Measurements from ENCODE around the gene WDR18.

Gene WDR18

GRCh38 chr19:1009041-1009980 lies 25.2 kb downstream of the WDR18 start:
- FAIRE-seq = no peak

GRCh38 chr19:1009981-1010538 lies 25.9 kb downstream of the WDR18 start:
- no peak for FAIRE-seq

GRCh38 chr19:1010586-1011510 lies 26.7 kb downstream of the WDR18 start:
- FAIRE-seq = no peak

- no peak for FAIRE-seq
Observed at GRCh38 chr19:1011831-1012333, 27.7 kb downstream of the WDR18 start.

- FAIRE-seq = no peak
Observed at GRCh38 chr19:1012334-1012733, 28.2 kb downstream of the WDR18 start.

- no peak for FAIRE-seq
Observed at GRCh38 chr19:1013218-1013617, 29.1 kb downstream of the WDR18 start.

- no peak for FAIRE-seq
Observed at GRCh38 chr19:1014161-1015060, 30.3 kb downstream of the WDR18 start.

GRCh38 chr19:1015061-1015781 lies 31.1 kb downstream of the WDR18 start:
- no peak for FAIRE-seq

GRCh38 chr19:1015782-1016646 lies 31.9 kb downstream of the WDR18 start:
- FAIRE-seq = no peak

GRCh38 chr19:1016647-1017114 lies 32.5 kb downstream of the WDR18 start:
- FAIRE-seq = no peak

GRCh38 chr19:1017115-1017905 lies 33.2 kb downstream of the WDR18 start:
- no peak for FAIRE-seq

GRCh38 chr19:1017906-1018305 lies 33.8 kb downstream of the WDR18 start:
- FAIRE-seq = no peak

GRCh38 chr19:1018393-1018792 lies 34.2 kb downstream of the WDR18 start:
- FAIRE-seq = no peak

GRCh38 chr19:1018932-1019615 lies 34.9 kb downstream of the WDR18 start:
- no peak for FAIRE-seq

- FAIRE-seq = no peak
Observed at GRCh38 chr19:1019616-1019961, 35.4 kb downstream of the WDR18 start.

GRCh38 chr19:1019980-1020867 lies 36.1 kb downstream of the WDR18 start:
- no peak for FAIRE-seq

- FAIRE-seq = no peak
Observed at GRCh38 chr19:1020868-1021425, 36.8 kb downstream of the WDR18 start, which contains the start of gene TMEM259. TMEM259 (minus strand) TSS chr19:1021123; CDS start chr19:1020996, 127 bp downstream.

Data from endometrium (tissue), 2 donors.